ENCODE measurements around the gene MAP1B.

The MAP1B gene

GRCh38 chr5:72096602-72097188 lies 10.6 kb upstream of the MAP1B start:
- no peak for DNase-seq (ENCODE audit: low read depth)

- no peak for DNase-seq (ENCODE audit: low read depth)
Measured at GRCh38 chr5:72101828-72102227, 5.4 kb upstream of the MAP1B start.

- no peak for DNase-seq (ENCODE audit: low read depth)
Measured at GRCh38 chr5:72106817-72107130, 501 bp upstream of the MAP1B start.

- DNase-seq (ENCODE audit: low read depth), result no peak
Measured at GRCh38 chr5:72107901-72108201, 576 bp downstream of the MAP1B start.

GRCh38 chr5:72108202-72109061 lies 1.2 kb downstream of the MAP1B start:
- no peak for DNase-seq (ENCODE audit: low read depth)

GRCh38 chr5:72109062-72109411 lies 1.8 kb downstream of the MAP1B start:
- DNase-seq (ENCODE audit: low read depth), result no peak

- no peak for DNase-seq (ENCODE audit: low read depth)
Measured at GRCh38 chr5:72109625-72110024, 2.4 kb downstream of the MAP1B start.

- DNase-seq (ENCODE audit: low read depth), result no peak
Measured at GRCh38 chr5:72110394-72111013, 3.2 kb downstream of the MAP1B start.

GRCh38 chr5:72112389-72112788 lies 5.1 kb downstream of the MAP1B start:
- DNase-seq (ENCODE audit: low read depth), result no peak

GRCh38 chr5:72114629-72115028 lies 7.4 kb downstream of the MAP1B start:
- no peak for DNase-seq (ENCODE audit: low read depth)

- no peak for DNase-seq (ENCODE audit: low read depth)
Measured at GRCh38 chr5:72115296-72115695, 8.0 kb downstream of the MAP1B start.

- DNase-seq (ENCODE audit: low read depth), result no peak
Measured at GRCh38 chr5:72117307-72117706, 10.0 kb downstream of the MAP1B start.

GRCh38 chr5:72121052-72121779 lies 13.9 kb downstream of the MAP1B start:
- DNase-seq (ENCODE audit: low read depth), result no peak

GRCh38 chr5:72121780-72122445 lies 14.6 kb downstream of the MAP1B start:
- no peak for DNase-seq (ENCODE audit: low read depth)

GRCh38 chr5:72122602-72123001 lies 15.3 kb downstream of the MAP1B start:
- no peak for DNase-seq (ENCODE audit: low read depth)

GRCh38 chr5:72123764-72124376 lies 16.6 kb downstream of the MAP1B start:
- DNase-seq (ENCODE audit: low read depth), result no peak

- no peak for DNase-seq (ENCODE audit: low read depth)
Measured at GRCh38 chr5:72125271-72125940, 18.1 kb downstream of the MAP1B start.

GRCh38 chr5:72125941-72126620 lies 18.8 kb downstream of the MAP1B start:
- DNase-seq (ENCODE audit: low read depth), result no peak

- DNase-seq (ENCODE audit: low read depth), result no peak
Measured at GRCh38 chr5:72126796-72127195, 19.5 kb downstream of the MAP1B start.

- DNase-seq (ENCODE audit: low read depth), result no peak
Measured at GRCh38 chr5:72129725-72130124, 22.4 kb downstream of the MAP1B start.

GRCh38 chr5:72130351-72130761 lies 23.1 kb downstream of the MAP1B start:
- no peak for DNase-seq (ENCODE audit: low read depth)
